Lung (tissue), 12 donors: Measurements from ENCODE around the gene NDUFC1. TPM values are rescaled to one million over a fixed set of nuclear protein-coding genes. Genes with fewer than 3 reads are reported as not detected.
A peak's percentile ranks its signal among the peaks of the same experiment; 100 is the strongest.
"Not testable (repeated sequence)": the region's sequence is repeated elsewhere in the genome, so short reads cannot be mapped to it uniquely, and the experiment has no call there.

ENCODE experiments used
- ATAC-seq: fragments of 200-7000 bp; cut with Tn5 transposase; one replicate; pipeline ENCODE4 v1.9.1; 2020; ENCODE audit warnings: moderate number of reproducible peaks; ENCODE audit not compliant: insufficient read depth, low FRiP score
- DNase-seq, 3 donors: peaks; one replicate each; pipeline ENCODE4 v3.0.0-alpha.2; 2013 to 2017
- H3K27ac ChIP-seq, 2 donors: one replicate each; pipeline ENCODE4 v1.5.1; 2013; ENCODE audit warnings: mild to moderate bottlenecking in 2 of 2, moderate library complexity in 2 of 2, control low read depth in 1 of 2, inconsistent platforms in 1 of 2, low read depth in 1 of 2, low read length in 1 of 2
- H3K27me3 ChIP-seq, 3 donors: one replicate each; pipeline ENCODE4 v1.5.1; 2013; ENCODE audit warnings: low read length in 2 of 3; ENCODE audit not compliant: control insufficient read depth in 3 of 3, insufficient read depth in 3 of 3
- H3K36me3 ChIP-seq, 4 donors: one replicate each; pipeline ENCODE4 v1.5.1; 2013; ENCODE audit warnings: low read length in 4 of 4, mild to moderate bottlenecking in 1 of 4, moderate library complexity in 1 of 4; ENCODE audit not compliant: control insufficient read depth in 4 of 4, insufficient read depth in 4 of 4
- H3K4me1 ChIP-seq, 5 donors: one replicate each; pipeline ENCODE4 v1.5.1; 2013; ENCODE audit warnings: low read length in 5 of 5, mild to moderate bottlenecking in 2 of 5, moderate library complexity in 1 of 5; ENCODE audit not compliant: control insufficient read depth in 5 of 5, insufficient read depth in 5 of 5
- H3K4me3 ChIP-seq: one replicate; pipeline ENCODE4 v1.5.1; 2013; ENCODE audit warnings: mild to moderate bottlenecking, control low read depth, moderate library complexity
- H3K9ac ChIP-seq, 2 donors: one replicate each; pipeline ENCODE4 v1.5.1; 2013; ENCODE audit warnings: low read length in 2 of 2, control low read depth in 1 of 2; ENCODE audit not compliant: insufficient read depth in 1 of 2
- H3K9me3 ChIP-seq, 4 donors: one replicate each; pipeline ENCODE4 v1.5.1; 2013; ENCODE audit warnings: low read length in 3 of 4, mild to moderate bottlenecking in 1 of 4, moderate library complexity in 1 of 4; ENCODE audit not compliant: control insufficient read depth in 4 of 4, insufficient read depth in 3 of 4
- WGBS, 2 donors: extraction: QIAGEN DNeasy Blood & Tissue Kit; methylation state at CpG; one replicate each; pipeline ENCODE4 v1.1.7; 2013; 5-methylcytosine and 5-hydroxymethylcytosine counted together
- polyA plus RNA-seq, 2 donors: library from polyadenylated mRNA; stranded (reverse); fragments of 200-250 nt; gene quantifications; one replicate each; pipeline ENCODE4 v1.2.1, GENCODE V29; 2013
- total RNA-seq, 2 donors: library from RNA; depleted of rRNA in 1 of 2; stranded (reverse); fragments of >200 nt in 1 of 2; gene quantifications; one replicate each; pipeline ENCODE4 v1.2.1, GENCODE V29; 2014 to 2021
- TF ChIP-seq, protein P1 (sequence below): IDR thresholded peaks from 2 replicates; pipeline ENCODE4 v1.5.1; 2012; ENCODE audit warnings: mild to moderate bottlenecking; ENCODE audit errors: control extremely low read depth, extremely low read depth
- donor health status: control.
- donor health status: control.
- donor health status: Bipolar disorder and iron deficiency.
- donor health status: healthy.
- donor health status: DM: yes; HTN: yes; CAD: no.

Gene NDUFC1
- total and polyA plus RNA-seq, 4 donors: 45.0 to 122 (median 52.0) TPM

DNA sequence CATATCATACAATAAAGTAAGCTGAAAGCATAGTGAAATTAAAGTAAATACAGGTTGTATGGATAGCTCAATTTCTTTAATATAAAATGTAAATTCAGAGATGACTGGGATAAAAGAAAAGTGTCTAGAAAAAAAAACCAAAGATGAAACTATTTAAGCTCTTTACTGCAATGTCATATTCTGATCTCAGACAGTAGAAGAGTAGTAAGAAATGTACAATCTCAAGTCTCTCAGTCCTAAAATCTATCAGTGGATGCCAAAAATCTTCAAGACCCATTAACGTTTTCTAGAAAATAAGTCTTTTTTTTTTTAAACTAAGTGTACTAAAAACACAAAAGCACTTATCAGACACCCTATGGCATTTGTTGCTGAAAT lies 36.1 kb downstream of the NDUFC1 start:
- 3 to 7% methylated on average over 1 of the region's 1 CpG for WGBS, 2 donors
- peak overlapping the region in 1 of 2 donors; percentile 40 for H3K9ac ChIP-seq
- H3K4me3 ChIP-seq: no peak overlapping the region
- no peak for ATAC-seq
- peak in 1 of 3 donors; percentile 21 for DNase-seq
- peak overlapping the region in 1 of 2 donors; percentile 3 for H3K27ac ChIP-seq
- H3K36me3 ChIP-seq: no peaks in the 10 kb centered on the region
- no peaks in the 10 kb centered on the region for H3K27me3 ChIP-seq
- peaks cover 0 to 5% (median 0%) of the 10 kb centered on the region in 5 donors for H3K4me1 ChIP-seq
- no peaks in the 10 kb centered on the region for H3K9me3 ChIP-seq
- TF ChIP-seq, protein P1, sequence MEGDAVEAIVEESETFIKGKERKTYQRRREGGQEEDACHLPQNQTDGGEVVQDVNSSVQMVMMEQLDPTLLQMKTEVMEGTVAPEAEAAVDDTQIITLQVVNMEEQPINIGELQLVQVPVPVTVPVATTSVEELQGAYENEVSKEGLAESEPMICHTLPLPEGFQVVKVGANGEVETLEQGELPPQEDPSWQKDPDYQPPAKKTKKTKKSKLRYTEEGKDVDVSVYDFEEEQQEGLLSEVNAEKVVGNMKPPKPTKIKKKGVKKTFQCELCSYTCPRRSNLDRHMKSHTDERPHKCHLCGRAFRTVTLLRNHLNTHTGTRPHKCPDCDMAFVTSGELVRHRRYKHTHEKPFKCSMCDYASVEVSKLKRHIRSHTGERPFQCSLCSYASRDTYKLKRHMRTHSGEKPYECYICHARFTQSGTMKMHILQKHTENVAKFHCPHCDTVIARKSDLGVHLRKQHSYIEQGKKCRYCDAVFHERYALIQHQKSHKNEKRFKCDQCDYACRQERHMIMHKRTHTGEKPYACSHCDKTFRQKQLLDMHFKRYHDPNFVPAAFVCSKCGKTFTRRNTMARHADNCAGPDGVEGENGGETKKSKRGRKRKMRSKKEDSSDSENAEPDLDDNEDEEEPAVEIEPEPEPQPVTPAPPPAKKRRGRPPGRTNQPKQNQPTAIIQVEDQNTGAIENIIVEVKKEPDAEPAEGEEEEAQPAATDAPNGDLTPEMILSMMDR: no peak

DNA sequence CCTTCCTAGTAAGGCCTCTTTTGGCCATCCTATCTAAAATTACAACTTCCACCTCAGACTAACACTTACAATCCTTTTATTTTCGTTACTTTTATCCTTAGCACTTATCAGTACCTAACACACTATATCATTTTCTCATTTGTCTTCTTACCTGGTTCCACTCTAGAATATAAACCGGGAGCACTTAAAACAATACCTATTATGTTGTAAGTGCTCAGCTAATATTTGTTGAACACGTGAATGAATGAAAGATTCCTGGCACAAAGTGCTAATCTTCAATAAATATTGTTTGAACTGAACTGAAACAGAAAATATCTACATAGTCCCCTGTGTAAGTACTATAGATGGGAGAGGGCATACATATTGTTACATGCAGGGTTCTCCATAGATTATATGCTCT lies 36.6 kb downstream of the NDUFC1 start:
- peaks cover 0 to 5% (median 0%) of the 10 kb centered on the region in 5 donors for H3K4me1 ChIP-seq
- no peak overlapping the region for H3K9ac ChIP-seq
- no peak for ATAC-seq
- H3K27me3 ChIP-seq: no peaks in the 10 kb centered on the region
- TF ChIP-seq, protein P1: no peak
- WGBS, 2 donors: 45 to 58% methylated on average over 3 of the region's 3 CpGs
- no peaks in the 10 kb centered on the region for H3K36me3 ChIP-seq
- DNase-seq: no peak
- H3K27ac ChIP-seq: no peak overlapping the region
- no peaks in the 10 kb centered on the region for H3K9me3 ChIP-seq
- H3K4me3 ChIP-seq: no peak overlapping the region

DNA sequence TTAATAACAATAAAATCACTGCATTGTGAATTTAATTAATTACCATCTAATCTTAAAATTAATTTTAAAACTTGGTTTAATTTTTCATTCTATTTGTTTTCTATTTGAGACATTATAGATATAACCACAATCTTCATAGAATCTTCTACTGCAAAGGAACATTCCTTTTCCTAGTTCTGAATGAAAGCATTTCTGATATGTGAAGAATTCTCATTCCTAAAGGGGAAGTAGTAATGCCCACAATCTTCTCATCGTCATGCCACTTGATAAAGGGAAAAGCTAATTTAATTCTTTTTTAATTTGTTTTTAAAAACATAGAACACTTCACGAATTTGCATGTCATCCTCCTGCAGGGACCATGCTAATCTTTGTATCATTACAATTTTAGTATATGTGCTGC lies 45.9 kb downstream of the NDUFC1 start:
- TF ChIP-seq, protein P1: no peak
- Histone ChIP-seq H3K27me3 (no peaks in the 10 kb centered on the region), H3K9me3 (no peaks in the 10 kb centered on the region), H3K9ac (no peak overlapping the region), H3K4me1 (no peaks in the 10 kb centered on the region), H3K27ac (no peak overlapping the region), H3K36me3 (no peaks in the 10 kb centered on the region), H3K4me3 (no peak overlapping the region)
- WGBS, 2 donors: 42 to 44% methylated on average over 2 of the region's 2 CpGs
- no peak for DNase-seq
- no peak for ATAC-seq

DNA sequence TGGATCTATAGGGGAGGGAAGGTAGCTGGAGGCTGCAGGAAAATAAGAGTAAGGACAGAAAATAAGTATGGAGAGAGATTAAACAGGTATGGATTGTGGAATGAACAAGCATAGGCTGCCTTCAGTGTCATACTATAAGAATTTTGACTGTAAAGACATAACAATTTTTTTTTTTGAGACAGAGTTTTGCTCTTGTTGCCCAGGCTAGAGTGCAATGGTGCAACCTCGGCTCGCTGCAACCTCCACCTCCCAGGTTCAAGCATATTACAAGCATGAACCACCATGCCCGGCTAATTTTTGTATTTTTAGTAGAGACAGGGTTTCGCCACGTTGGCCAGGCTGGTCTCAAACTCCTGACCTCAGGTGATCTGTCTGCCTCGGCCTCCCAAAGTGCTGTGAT lies 46.7 kb downstream of the NDUFC1 start:
- DNase-seq, ATAC-seq, H3K27me3 ChIP-seq, H3K27ac ChIP-seq, H3K36me3 ChIP-seq, H3K4me3 ChIP-seq, H3K9ac ChIP-seq, H3K4me1 ChIP-seq, H3K9me3 ChIP-seq: not testable (repeated sequence)
- WGBS, 2 donors: 94 to 96% methylated on average over 6 of the region's 6 CpGs
